Measurements from ENCODE around the gene GFM2.

DNA sequence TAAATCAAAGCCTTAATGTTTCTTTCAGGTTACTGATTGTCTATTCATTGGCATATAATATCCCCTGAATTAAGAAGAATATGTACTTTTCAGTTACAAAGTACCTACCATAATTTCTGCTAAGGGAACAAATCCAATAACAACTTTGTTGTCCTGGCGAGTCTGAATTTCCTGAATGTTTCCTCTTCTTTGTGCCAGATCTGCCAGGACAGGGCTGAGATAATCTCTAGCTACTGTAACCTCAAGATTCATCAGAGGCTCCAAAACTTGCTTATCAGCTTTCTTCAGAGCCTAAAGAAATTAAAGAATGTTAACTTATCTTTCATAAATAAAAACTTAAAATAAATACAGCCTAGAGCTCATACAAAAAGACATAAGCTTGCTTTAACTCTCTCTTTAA, 44.6 kb downstream of the GFM2 start:
- TF ChIP-seq, protein P1, sequence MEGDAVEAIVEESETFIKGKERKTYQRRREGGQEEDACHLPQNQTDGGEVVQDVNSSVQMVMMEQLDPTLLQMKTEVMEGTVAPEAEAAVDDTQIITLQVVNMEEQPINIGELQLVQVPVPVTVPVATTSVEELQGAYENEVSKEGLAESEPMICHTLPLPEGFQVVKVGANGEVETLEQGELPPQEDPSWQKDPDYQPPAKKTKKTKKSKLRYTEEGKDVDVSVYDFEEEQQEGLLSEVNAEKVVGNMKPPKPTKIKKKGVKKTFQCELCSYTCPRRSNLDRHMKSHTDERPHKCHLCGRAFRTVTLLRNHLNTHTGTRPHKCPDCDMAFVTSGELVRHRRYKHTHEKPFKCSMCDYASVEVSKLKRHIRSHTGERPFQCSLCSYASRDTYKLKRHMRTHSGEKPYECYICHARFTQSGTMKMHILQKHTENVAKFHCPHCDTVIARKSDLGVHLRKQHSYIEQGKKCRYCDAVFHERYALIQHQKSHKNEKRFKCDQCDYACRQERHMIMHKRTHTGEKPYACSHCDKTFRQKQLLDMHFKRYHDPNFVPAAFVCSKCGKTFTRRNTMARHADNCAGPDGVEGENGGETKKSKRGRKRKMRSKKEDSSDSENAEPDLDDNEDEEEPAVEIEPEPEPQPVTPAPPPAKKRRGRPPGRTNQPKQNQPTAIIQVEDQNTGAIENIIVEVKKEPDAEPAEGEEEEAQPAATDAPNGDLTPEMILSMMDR (IDR thresholded peaks at IDR 0.05) = no peak
- TF ChIP-seq POLR2A (IDR thresholded peaks at IDR 0.05) (no peak), POLR2AphosphoS5 (IDR thresholded peaks at IDR 0.05) (no peak), EP300 (IDR thresholded peaks at IDR 0.05; ENCODE audit: low read depth) (no peak)

Data from transverse colon (tissue), 4 donors.